HL-60 (cell line): Measurements from ENCODE around the gene CEP97.

Source experiments
- DNase-seq, 2 experiments: peaks; one replicate each; pipeline ENCODE4 v3.0.0-alpha.2; 2010 to 2020; ENCODE audit warnings: low read depth in 1 of 2, low spot score in 1 of 2
- H3K27ac ChIP-seq: fragments of 250-450 bp; sonication (Bioruptor Pico); replicated peaks from 2 replicates; pipeline ENCODE4 v1.5.1; 2020; ENCODE audit warnings: mild to moderate bottlenecking, moderate library complexity
- H3K27me3 ChIP-seq: fragments of 250-450 bp; sonication (Bioruptor Pico); 2 replicates; pipeline ENCODE4 v1.5.1; 2021; ENCODE audit warnings: mild to moderate bottlenecking, moderate library complexity; ENCODE audit not compliant: insufficient read depth, poor library complexity, severe bottlenecking
- H3K4me3 ChIP-seq: replicated peaks from 2 replicates; pipeline ENCODE4 v1.5.1; 2011; ENCODE audit warnings: mild to moderate bottlenecking, control low read depth, low read length; ENCODE audit not compliant: insufficient read depth
- CTCF ChIP-seq: IDR thresholded peaks from one replicate; pipeline ENCODE4 v1.5.1; 2011; ENCODE audit warnings: low read length, control low read depth, inconsistent platforms; ENCODE audit not compliant: insufficient read depth
- GABPA ChIP-seq: IDR thresholded peaks from 2 replicates; pipeline ENCODE4 v1.6.1; 2012; ENCODE audit warnings: low read depth
- POLR2AphosphoS5 ChIP-seq: IDR thresholded peaks from 2 replicates; pipeline ENCODE4 v1.6.1; 2012; ENCODE audit warnings: low read depth
- REST ChIP-seq: IDR thresholded peaks from 2 replicates; pipeline ENCODE4 v1.6.1; 2012; ENCODE audit warnings: low read depth; ENCODE audit not compliant: insufficient replicate concordance
- SPI1 ChIP-seq: IDR thresholded peaks from 2 replicates; pipeline ENCODE4 v1.6.1; 2012; ENCODE audit warnings: low read depth, mild to moderate bottlenecking, borderline replicate concordance

Gene CEP97

GRCh38 chr3:101806491-101806890 lies 82.1 kb downstream of the CEP97 start:
- no peak overlapping the region for H3K4me3 ChIP-seq
- no peak for TF ChIP-seq REST
- no peak for TF ChIP-seq POLR2AphosphoS5
- TF ChIP-seq SPI1, result no peak
- no peak for TF ChIP-seq CTCF
- TF ChIP-seq GABPA, result no peak

GRCh38 chr3:101807888-101808287 lies 83.5 kb downstream of the CEP97 start:
- no peak overlapping the region for H3K27ac ChIP-seq
- no peaks in the 10 kb centered on the region for H3K27me3 ChIP-seq
- no peak for DNase-seq
- no peak for TF ChIP-seq CTCF
- TF ChIP-seq GABPA, result no peak
- TF ChIP-seq POLR2AphosphoS5, result no peak
- no peak overlapping the region for H3K4me3 ChIP-seq

More at GRCh38 chr3:101806491-101806890, 82.1 kb downstream of the CEP97 start:
- Histone ChIP-seq H3K27me3 (no peaks in the 10 kb centered on the region), H3K27ac (no peak overlapping the region)
- DNase-seq, result no peak

DNA sequence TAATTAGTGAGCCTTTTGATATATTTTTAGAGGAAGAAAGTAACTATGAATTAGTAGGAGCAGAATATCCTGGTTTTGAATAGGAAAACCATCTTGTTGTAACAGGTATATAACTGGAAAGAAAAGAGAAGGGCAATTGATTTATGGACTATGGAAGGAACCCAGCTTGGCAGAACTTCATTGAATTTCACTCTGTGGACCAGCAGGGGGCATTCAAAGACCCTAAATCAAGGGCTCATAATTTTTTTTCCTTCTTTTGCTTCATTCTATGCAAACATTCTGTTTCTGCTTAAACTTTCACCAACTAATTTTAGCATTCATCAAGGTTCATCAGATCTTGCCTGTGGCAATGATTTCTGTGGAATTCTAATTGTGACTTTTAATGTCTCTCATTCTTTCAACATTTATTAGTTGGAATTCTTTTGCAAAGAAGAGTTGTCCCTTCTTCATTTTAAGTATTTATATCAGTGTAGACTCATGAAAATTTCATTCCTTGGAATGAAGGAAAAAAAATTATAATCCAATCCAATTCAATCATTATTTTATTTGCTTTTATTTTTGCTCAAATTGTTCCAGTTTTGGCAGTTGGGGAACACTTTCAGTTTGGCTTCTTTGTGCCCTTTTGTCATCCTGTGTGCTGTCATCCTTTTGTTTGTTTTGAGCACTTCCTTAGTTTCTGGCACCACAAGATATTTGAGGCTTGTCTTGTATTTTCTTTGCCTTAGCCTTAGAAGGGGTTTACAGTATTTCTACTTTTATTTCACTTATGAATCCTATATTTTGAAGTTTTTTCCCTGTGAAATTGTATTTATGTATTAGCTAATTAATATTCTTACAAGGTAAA lies 85.0 kb downstream of the CEP97 start:
- peak in 1 of 2 experiments; percentile 23 for DNase-seq
- H3K27me3 ChIP-seq, result no peaks in the 10 kb centered on the region
- H3K4me3 ChIP-seq, result no peak overlapping the region
- TF ChIP-seq REST, result no peak
- TF ChIP-seq CTCF, result peak; percentile 35
- no peak for TF ChIP-seq GABPA
- peak; percentile 35; the same call in 1 of the 2 replicates for TF ChIP-seq SPI1
- TF ChIP-seq POLR2AphosphoS5, result no peak
- H3K27ac ChIP-seq, result no peak overlapping the region; the same call in 1 of the 2 replicates
